ENCODE results near the gene PID1.
A peak's percentile ranks its signal among the peaks of the same experiment; 100 is the strongest.

PID1 gene

DNA sequence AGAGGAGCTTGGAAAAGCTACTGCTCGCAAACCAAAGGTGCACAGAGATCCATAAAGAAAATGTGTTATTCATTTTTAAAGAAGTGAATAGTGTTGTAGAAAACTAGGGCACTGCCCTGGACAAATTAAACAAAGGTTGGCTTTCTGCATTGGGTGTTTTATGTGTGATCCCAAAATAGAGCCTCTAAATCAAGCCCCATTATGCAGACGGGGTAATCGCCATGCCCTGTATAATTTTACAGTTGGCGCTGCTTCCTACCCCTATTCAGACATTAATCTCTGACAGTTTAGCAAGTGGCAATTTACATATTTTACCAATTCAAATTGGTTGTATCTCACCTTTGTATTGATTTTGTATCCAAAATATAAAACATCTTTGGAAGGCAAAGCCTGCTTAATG, 109.1 kb downstream of the PID1 start:
- DNase-seq = no peak

- no peak for DNase-seq
Measured at GRCh38 chr2:229160984-229161383, 110.1 kb downstream of the PID1 start.

GRCh38 chr2:229160180-229160579, 110.9 kb downstream of the PID1 start:
- no peak for DNase-seq

DNA sequence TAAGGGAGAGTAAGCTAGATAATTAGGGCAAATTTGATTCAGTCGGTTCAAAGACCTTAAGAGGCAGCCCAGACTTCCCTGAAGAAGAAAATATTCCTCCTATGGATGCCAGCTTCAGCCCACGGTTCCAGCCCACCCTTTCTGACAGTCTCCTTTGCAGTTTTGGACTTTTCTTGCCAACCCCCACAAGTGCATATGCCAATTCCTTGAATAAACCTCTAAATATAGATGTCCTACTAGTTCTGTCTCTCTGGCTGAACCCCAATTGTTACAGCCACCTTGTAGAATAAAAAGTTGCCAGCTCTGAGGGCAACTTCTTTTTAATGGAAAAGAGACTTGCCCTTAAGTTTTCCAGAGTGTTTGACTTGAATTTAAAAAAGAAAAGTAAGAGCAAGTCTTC, 111.7 kb downstream of the PID1 start:
- DNase-seq = no peak

DNA sequence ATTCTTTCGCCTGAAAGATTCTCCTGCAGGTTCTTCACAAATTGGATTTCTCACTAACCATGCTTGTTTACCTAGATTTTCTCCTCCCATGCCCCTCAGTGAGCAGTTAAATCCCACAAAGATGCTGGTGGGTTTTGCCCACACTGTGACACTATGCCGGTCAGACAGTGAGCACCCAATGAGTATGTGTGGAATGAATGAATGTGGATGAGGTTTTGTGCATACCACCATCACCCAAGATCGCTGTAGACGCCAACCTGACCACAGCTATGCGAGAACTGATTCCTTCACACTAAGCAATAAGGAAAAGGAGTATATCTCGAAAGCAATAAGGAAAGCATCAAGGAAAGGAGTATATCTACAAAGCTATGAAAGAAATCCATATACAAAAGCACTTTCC, 116.7 kb downstream of the PID1 start:
- no peak for DNase-seq

DNA sequence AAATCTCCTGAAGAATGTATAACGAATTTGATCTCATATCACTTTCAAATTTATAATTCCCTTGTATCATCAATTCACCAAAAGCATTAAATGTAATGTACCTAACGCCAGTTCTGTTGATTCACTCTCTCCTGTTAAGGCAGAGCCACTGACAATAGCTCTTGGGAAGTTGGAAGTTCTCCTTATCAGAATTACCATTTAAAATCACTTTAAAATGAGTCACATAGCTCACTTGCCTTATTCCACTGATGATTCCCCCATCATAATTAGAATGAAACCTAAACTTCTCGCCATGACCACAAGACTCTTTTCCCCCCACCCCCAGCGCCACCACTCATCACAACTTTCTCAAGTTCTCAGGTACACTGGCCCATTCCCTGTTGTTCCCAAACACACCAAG, 117.1 kb downstream of the PID1 start:
- DNase-seq = no peak

- no peak for DNase-seq
Measured at GRCh38 chr2:229153267-229153666, 117.8 kb downstream of the PID1 start.

DNA sequence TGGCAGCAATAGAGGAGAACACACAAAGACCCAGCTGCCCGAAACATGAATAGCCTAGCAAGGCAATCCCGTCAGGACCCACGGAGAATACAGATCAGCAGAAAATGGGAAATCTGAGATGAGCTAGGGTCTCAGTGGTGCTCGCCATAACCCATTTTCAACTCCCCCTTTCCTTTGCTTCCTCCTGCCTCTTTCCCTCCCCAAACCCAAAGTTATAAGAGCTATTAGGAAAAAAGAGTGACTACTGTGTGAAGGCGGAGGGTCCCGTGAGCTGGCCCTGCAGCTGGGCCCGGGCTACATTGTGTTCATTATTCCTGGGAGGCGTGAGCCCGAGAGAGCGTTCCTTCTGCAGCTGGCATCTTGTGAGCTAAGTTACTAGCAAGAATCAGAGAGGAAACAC, 118.4 kb downstream of the PID1 start:
- DNase-seq = no peak

GRCh38 chr2:229150317-229150716, 120.8 kb downstream of the PID1 start:
- DNase-seq = no peak

DNA sequence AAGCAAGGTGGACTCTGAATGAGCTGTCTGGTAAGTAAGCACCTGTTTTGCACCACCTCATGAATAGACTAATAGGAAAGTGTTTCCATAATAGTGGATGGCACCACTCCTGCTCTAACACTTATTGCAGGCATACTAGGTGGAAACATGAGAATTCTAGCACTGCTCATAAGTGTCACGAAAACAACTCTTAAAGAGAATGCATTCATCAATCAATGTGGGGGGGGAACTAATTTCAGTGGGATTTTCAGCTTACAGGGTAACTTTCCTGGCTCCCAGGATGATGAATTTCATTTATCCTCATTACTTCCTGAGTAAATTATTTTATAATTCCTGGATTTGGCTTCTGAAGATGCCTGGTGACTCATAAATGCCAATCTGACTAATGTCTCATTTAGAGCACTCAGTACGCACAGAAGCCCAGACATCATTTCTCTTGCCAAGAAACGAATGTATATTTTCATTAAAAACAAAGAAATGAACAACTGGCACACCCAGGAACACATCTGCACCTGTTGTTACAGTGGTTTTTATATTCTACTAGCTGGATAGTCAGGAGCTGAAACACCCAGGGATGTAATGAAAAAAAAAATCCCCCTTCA, 129.6 kb downstream of the PID1 start:
- no peak for DNase-seq

DNA sequence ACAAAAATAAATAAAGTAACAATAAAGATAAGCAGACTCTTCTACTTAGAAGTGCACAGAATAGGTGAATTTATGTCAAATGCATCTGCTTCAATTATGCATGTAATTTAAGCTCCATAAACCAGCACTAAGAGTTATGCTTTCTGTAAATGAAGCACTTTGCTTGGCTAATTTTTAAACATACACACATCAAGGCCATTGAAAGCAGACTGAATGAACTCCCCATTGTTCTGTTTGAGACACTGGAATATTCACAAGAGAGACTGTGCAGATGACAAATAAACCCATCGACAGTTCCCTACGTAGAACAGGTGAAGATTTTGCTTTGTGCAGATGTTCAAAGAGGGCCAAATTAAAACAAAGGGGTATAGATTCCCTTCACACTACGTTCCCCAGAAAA, 133.4 kb downstream of the PID1 start:
- DNase-seq = no peak

DNA sequence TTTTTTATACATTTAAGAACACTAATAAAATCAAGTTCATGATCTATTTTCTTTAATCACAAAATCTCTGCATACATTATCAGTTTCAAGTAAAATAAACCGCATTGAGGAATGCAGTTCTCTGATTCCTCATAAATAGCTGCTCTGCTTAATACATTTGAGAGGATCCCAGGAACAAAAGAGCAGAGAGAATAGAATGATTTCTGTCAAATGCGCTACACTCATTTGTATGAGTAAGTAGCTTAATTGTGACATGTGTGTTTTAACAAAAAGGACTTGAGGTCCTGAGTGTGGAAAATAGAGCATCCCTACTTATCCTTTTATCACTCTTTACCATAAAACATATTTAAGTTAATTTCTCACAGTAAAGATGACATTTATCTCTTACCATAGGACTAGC, 134.0 kb downstream of the PID1 start:
- DNase-seq = no peak

DNA sequence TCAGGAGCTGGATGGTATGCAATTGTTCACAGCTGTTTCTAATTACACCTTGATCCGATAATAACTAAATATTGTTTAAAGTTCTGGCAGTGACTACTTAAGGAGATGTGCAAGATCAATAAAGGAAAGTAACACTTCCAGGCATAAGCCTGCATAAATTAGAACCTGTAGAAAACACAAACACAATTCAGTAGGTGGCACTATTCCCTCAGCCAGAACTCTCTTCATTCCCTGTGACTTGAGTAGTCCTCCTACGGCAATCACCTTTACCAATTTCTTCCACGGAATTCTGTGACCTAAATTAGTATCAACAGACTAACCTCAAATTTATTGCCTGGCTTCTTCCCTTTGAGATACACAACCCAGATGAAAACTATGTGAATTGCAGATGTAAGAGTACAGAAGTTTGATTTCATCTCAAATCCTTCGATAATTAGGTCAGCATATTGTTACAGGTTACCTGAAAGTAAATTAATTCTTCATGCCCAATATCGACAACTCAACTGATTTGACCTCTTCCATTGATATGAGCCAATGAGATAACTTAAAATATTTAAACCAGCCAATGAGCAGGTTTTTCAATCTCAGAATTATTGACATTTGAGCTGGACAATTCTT, 137.8 kb downstream of the PID1 start:
- peak; percentile 4 for DNase-seq

GRCh38 chr2:229132236-229132635, 138.9 kb downstream of the PID1 start:
- no peak for DNase-seq

GRCh38 chr2:229130522-229130921, 140.6 kb downstream of the PID1 start:
- no peak for DNase-seq

DNA sequence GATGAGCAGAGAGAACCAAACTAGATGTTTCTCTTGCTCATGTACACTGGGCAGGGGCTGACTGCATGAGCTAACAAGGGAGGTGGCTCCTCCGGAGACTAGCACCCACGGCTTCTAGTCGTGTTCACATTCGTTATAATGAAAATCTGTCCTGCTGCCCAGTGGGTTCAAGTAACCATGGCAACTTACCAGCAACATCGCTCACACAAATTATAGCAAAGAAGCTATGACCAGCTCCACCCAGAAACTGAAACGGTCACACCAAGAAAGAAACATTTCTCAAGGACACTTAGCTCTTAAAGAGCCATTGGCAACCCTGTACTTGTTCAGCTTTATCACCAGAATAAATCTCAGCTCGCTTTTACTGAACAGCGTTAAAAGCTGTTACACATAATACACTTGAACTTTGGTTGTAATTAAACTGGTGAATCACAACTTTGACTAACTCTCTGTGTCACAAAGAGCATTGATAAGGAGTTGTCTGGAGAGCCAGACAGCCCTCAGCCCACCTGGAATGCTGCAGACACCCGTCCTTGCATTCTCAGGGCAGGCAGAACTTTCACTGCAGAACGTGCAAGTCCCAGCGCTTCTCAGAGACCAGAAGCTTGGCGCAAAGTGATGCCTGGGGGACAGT, 141.2 kb downstream of the PID1 start:
- no peak for DNase-seq

DNA sequence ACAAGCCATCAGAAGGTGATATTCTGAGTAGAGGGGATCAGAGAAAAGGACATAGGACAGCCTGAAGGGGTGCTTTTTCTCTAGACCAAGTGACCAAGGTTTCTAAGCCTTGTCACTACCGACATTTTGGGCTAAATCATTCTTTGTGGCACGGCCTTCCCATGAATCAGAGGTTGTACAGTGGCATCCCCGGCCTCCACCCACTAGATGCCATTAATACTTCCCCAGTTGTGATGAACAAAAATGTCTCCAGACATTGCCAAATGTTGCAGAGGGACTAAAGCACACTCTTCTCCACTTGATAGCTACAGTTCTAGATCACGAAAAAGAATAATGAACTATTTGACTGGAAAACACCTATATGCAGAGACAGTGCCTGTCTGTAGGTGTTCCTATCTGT, 143.6 kb downstream of the PID1 start:
- DNase-seq = no peak

- DNase-seq = no peak
Measured at GRCh38 chr2:229126066-229126465, 145.0 kb downstream of the PID1 start.

GRCh38 chr2:229124136-229124535, 147.0 kb downstream of the PID1 start:
- no peak for DNase-seq

DNA sequence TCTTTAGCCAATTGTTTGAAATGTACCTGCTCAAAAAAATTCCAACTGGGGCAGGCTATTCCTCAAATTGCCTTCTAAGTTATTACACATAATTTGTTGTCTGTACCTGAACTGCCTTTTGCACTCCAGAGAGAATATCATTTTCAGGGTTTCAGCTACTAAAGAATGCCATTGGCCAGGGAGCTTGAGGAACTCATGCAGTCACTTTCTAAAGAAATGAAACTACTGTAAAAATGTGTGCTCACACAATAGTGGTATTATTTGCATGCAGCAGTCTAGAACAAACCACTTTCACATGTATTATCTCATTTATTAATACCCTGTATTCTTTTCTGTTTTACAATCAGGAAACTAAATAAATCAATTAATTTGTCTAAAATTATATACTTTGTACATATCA, 152.2 kb downstream of the PID1 start:
- DNase-seq = no peak

DNA sequence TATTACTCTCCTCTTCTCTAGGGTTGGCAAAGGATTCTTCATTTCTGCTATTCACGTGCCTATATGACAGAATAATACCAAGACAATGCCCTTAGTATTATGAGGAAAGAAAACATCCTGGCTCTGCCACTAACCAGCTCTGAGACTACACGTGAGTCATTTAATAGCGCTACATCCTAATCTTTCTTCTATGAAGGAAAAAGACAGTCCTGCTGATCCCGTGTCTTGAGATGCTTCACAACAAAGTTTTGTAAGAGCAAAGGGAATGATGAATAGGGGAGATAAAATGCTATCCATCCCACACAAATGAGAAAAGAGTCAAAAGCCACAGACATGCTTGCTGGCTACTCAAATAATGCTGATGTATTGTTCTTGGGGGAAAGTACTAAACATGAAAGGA, 152.8 kb downstream of the PID1 start:
- no peak for DNase-seq

GRCh38 chr2:229111744-229112143, 159.3 kb downstream of the PID1 start:
- DNase-seq = no peak

- DNase-seq = no peak
Measured at GRCh38 chr2:229109195-229109594, 161.9 kb downstream of the PID1 start.

GRCh38 chr2:229107601-229108000, 163.5 kb downstream of the PID1 start:
- no peak for DNase-seq

DNA sequence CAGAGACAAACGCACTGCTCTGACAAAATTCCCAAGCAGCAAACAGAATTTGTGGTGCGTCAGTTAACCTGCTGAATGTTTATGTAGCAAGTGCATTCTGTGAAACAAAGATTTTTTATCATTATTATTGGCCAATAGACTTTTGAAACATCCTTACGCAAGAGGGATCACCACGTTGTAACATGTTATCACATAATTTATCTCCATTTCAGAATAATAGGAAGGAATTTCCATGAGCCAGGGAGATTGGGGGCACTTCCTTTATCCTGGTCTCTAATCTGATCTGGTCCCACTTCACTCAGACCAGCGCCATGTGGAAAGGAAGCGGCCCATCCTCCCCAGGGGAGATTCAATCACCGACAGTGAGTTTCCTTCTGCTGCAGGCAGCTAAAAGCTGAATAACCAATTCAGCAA, 166.1 kb downstream of the PID1 start:
- DNase-seq = peak; percentile 9
